Measurements from ENCODE around the gene GALK2. TPM values are rescaled to one million over a fixed set of nuclear protein-coding genes. Genes with fewer than 3 reads are reported as not detected.

The GALK2 gene
- total and polyA plus RNA-seq, 7 donors, result 21.6 to 61.1 (median 33.1) TPM

GRCh38 chr15:49145651-49146609 is 24.1 kb upstream of the GALK2 start:
- Histone ChIP-seq H3K4me3 (no peak overlapping the region), H3K4me1 (peaks cover 0 to 54% (median 22%) of the 10 kb centered on the region in 4 donors), H3K27me3 (no peaks in the 10 kb centered on the region), H3K27ac (no peak overlapping the region), H3K9me3 (no peaks in the 10 kb centered on the region), H3K36me3 (peaks cover 8 to 42% (median 16%) of the 10 kb centered on the region in 4 donors)
- WGBS, 2 donors, result 18 to 36% methylated on average over 3 of the region's 3 CpGs
- intact Hi-C loops (cut with DNase I), result no loop called here
- no peak for DNase-seq
- TF ChIP-seq CTCF (IDR thresholded peaks at IDR 0.05) (peak; percentile 9 to 57 (median 40)), EP300 (IDR thresholded peaks at IDR 0.05) (no peak)

- Histone ChIP-seq H3K4me3 (no peak overlapping the region), H3K27me3 (no peaks in the 10 kb centered on the region), H3K9me3 (no peaks in the 10 kb centered on the region), H3K36me3 (peaks cover 0 to 19% (median 5%) of the 10 kb centered on the region in 4 donors), H3K27ac (no peak overlapping the region), H3K4me1 (peaks cover 0 to 64% (median 27%) of the 10 kb centered on the region in 4 donors)
- 30 to 60% methylated on average over 1 of the region's 1 CpG for WGBS, 2 donors
- intact Hi-C loops (cut with DNase I), result loop anchor here (1.0 to 2.0 kb wide), 2 partner anchors 20 to 283 kb away; no protein-coding TSS in a partner anchor
- TF ChIP-seq EP300 (IDR thresholded peaks at IDR 0.05), result no peak
- no peak for TF ChIP-seq POLR2AphosphoS5 (IDR thresholded peaks at IDR 0.05)
- no peak for TF ChIP-seq POLR2A (IDR thresholded peaks at IDR 0.05)
- TF ChIP-seq CTCF (IDR thresholded peaks at IDR 0.05), result no peak
- no peak for DNase-seq
Observed at GRCh38 chr15:49148298-49148697, 21.7 kb upstream of the GALK2 start.

- WGBS, 2 donors, result 83 to 92% methylated on average over 1 of the region's 1 CpG
- H3K4me1 ChIP-seq, result peaks cover 0 to 68% (median 32%) of the 10 kb centered on the region in 4 donors
- H3K27me3 ChIP-seq, result no peaks in the 10 kb centered on the region
- H3K36me3 ChIP-seq, result peaks cover 0 to 14% (median 1%) of the 10 kb centered on the region in 4 donors
- no peak for DNase-seq
- TF ChIP-seq POLR2A (IDR thresholded peaks at IDR 0.05), result no peak
- TF ChIP-seq POLR2AphosphoS5 (IDR thresholded peaks at IDR 0.05), result no peak
- no peak for TF ChIP-seq EP300 (IDR thresholded peaks at IDR 0.05)
- TF ChIP-seq CTCF (IDR thresholded peaks at IDR 0.05), result no peak
- intact Hi-C loops (cut with DNase I), result loop anchor here (1.0 to 2.0 kb wide), 2 partner anchors 20 to 284 kb away; no protein-coding TSS in a partner anchor
- H3K9me3 ChIP-seq, result no peaks in the 10 kb centered on the region
- no peak overlapping the region for H3K27ac ChIP-seq
- no peak overlapping the region for H3K4me3 ChIP-seq
Observed at GRCh38 chr15:49148727-49149126, 21.3 kb upstream of the GALK2 start.

- Histone ChIP-seq H3K4me3 (no peak overlapping the region), H3K27ac (no peak overlapping the region), H3K27me3 (no peaks in the 10 kb centered on the region), H3K36me3 (peaks cover 0 to 3% (median 0%) of the 10 kb centered on the region in 4 donors), H3K9me3 (no peaks in the 10 kb centered on the region), H3K4me1 (peaks cover 0 to 69% (median 38%) of the 10 kb centered on the region in 4 donors)
- intact Hi-C loops (cut with DNase I), result loop anchor here (10.0 kb wide), 3 partner anchors 473 to 1203 kb away; partner anchors contain the start of genes DTWD1, FAM227B and GABPB1
- 78 to 87% methylated on average over 3 of the region's 3 CpGs for WGBS, 2 donors
- TF ChIP-seq POLR2AphosphoS5 (IDR thresholded peaks at IDR 0.05) (no peak), CTCF (IDR thresholded peaks at IDR 0.05) (no peak), EP300 (IDR thresholded peaks at IDR 0.05) (no peak), POLR2A (IDR thresholded peaks at IDR 0.05) (no peak)
- no peak for DNase-seq
Observed at GRCh38 chr15:49151831-49152230, 18.2 kb upstream of the GALK2 start.

Data from sigmoid colon (tissue), 7 donors.